Measurements from ENCODE around the gene HMX1.

HMX1 gene

DNA sequence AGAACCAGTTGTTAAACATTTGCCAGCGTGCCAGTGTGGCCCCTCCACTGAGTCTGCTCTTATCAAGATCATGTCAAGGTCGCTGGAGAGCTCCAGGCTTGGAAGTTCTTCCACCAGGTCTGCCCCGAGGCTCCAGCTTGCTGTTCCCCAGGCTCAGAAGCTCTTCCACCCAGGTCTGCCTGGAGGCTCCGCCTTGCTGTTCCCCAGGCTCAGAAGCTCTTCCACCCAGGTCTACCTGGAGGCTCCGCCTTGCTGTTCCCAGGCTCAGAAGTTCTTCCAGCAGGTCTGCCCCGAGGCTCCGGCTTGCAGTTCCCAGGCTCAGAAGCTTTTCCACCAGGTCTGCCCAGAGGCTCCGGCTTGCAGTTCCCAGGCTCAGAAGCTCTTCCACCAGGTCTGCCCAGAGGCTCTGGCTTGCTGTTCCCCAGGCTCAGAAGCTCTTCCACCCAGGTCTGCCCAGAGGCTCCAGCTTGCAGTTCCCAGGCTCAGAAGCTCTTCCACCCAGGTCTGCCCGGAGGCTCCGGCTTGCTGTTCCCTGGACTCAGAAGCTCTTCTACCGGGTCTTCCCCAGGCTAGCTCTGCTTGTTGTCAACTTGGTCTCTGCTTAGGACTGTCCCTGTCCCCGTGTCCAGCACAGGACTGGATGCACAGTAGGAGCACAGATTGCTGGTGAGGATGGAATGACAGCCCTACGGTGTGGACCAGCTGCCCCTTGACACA is 54.4 kb downstream of the HMX1 start:
- no peak for DNase-seq

Data from DMS153 (cell line).